Fibroblast of lung (primary cell): ENCODE measurements around the gene IL9R. TPM values are rescaled to one million over a fixed set of nuclear protein-coding genes. Genes with fewer than 3 reads are reported as not detected.
"Not testable (repeated sequence)": the region's sequence is repeated elsewhere in the genome, so short reads cannot be mapped to it uniquely, and the experiment has no call there.

Experiments used
- DNase-seq, 2 donors: peaks; one replicate each; pipeline versions ENCODE4 v3.0.0 to v3.0.0-alpha.2; 2010; ENCODE audit warnings: low read depth in 2 of 2
- H2AFZ ChIP-seq: 2 replicates; pipeline ENCODE4 v1.5.1; 2012; ENCODE audit warnings: low read length, control low read depth, inconsistent platforms
- H3K27ac ChIP-seq: 2 replicates; pipeline ENCODE4 v1.5.1; 2011; ENCODE audit warnings: low read length, control low read depth; ENCODE audit not compliant: insufficient read depth
- H3K27me3 ChIP-seq: 2 replicates; pipeline ENCODE4 v1.5.1; 2011; ENCODE audit warnings: mild to moderate bottlenecking, low read length; ENCODE audit not compliant: control insufficient read depth, insufficient read depth
- H3K36me3 ChIP-seq: 2 replicates; pipeline ENCODE4 v1.5.1; 2011; ENCODE audit warnings: low read length; ENCODE audit not compliant: control insufficient read depth, insufficient read depth
- H3K4me1 ChIP-seq: 2 replicates; pipeline ENCODE4 v1.5.1; 2011; ENCODE audit warnings: low read length; ENCODE audit not compliant: control insufficient read depth, insufficient read depth; ENCODE audit errors: extremely low read depth
- H3K4me2 ChIP-seq: 2 replicates; pipeline ENCODE4 v1.5.1; 2011; ENCODE audit warnings: low read length, control low read depth; ENCODE audit not compliant: insufficient read depth; ENCODE audit errors: extremely low read depth
- H3K4me3 ChIP-seq, 4 experiments: fragments of 200-600 bp in 1 of 4; sonication (generic) in 1 of 4; replicated peaks in 1 of 4; 2 replicates each; pipeline ENCODE4 v1.5.1; 2011 to 2016; ENCODE audit warnings: low read length in 4 of 4, low read depth in 3 of 4, mild to moderate bottlenecking in 3 of 4, control low read depth in 2 of 4, inconsistent platforms in 1 of 4, mixed read lengths in 1 of 4; ENCODE audit not compliant: insufficient read depth in 1 of 4; ENCODE audit errors: control extremely low read depth in 1 of 4
- H3K79me2 ChIP-seq: 2 replicates; pipeline ENCODE4 v1.5.1; 2012; ENCODE audit warnings: mild to moderate bottlenecking, low read length, inconsistent platforms; ENCODE audit not compliant: control insufficient read depth, insufficient read depth
- H3K9ac ChIP-seq: 2 replicates; pipeline ENCODE4 v1.5.1; 2011; ENCODE audit warnings: mild to moderate bottlenecking, low read length, control low read depth; ENCODE audit not compliant: insufficient read depth
- H3K9me3 ChIP-seq: 2 replicates; pipeline ENCODE4 v1.5.1; 2012; ENCODE audit warnings: low read depth, low read length; ENCODE audit not compliant: control insufficient read depth, insufficient read depth
- H4K20me1 ChIP-seq: 2 replicates; pipeline ENCODE4 v1.5.1; 2011; ENCODE audit warnings: low read length; ENCODE audit not compliant: control insufficient read depth, insufficient read depth; ENCODE audit errors: extremely low read depth
- CTCF ChIP-seq, 2 donors: IDR thresholded peaks in 1 of 2; conservative IDR thresholded peaks in 1 of 2; 1 replicate in 1 of 2; 2 replicates in 1 of 2; pipeline ENCODE4 v1.5.1; 2011 to 2012; ENCODE audit warnings: low read length in 2 of 2, control low read depth in 1 of 2, inconsistent platforms in 1 of 2, low read depth in 1 of 2, mild to moderate bottlenecking in 1 of 2
- EZH2 ChIP-seq: IDR thresholded peaks from 2 replicates; pipeline ENCODE4 v1.5.1; 2012; ENCODE audit warnings: low read length, control low read depth, mild to moderate bottlenecking; ENCODE audit errors: missing control alignments
- polyA plus RNA-seq, 2 donors: library from polyadenylated mRNA; depleted of rRNA in 1 of 2; stranded (reverse) in 1 of 2; unstranded in 1 of 2; fragments of >200 nt; gene quantifications; 2 replicates each; pipeline ENCODE4 v1.2.1, GENCODE V29; 2011 to 2012; ENCODE audit warnings: missing spikeins in 1 of 2
- total RNA-seq: library from RNA; depleted of rRNA; stranded (reverse); fragments of >200 nt; gene quantifications from 2 replicates; pipeline ENCODE4 v1.2.1, GENCODE V29; 2014

IL9R gene
- total and polyA plus RNA-seq, 2 donors (not counting 1 experiment from before 2014, with no cell fraction given), result not detected

GRCh38 chrX:155968326-155968661 lies 29.2 kb upstream of the IL9R start:
- no peak overlapping the region for H3K27ac ChIP-seq
- H3K27me3 ChIP-seq, result no peaks in the 10 kb centered on the region
- no peak overlapping the region for H3K4me3 ChIP-seq
- no peak overlapping the region for H2AFZ ChIP-seq
- no peaks in the 10 kb centered on the region for H4K20me1 ChIP-seq
- H3K36me3 ChIP-seq, result no peaks in the 10 kb centered on the region
- no peak for TF ChIP-seq CTCF (conservative IDR thresholded peaks at IDR 0.05 in 1 of 2, IDR thresholded peaks at IDR 0.05 in 1 of 2; ENCODE audit: low read depth in 1 of 2, low read length in 2 of 2)
- TF ChIP-seq EZH2, result no peak
- H3K9me3 ChIP-seq, result no peaks in the 10 kb centered on the region
- DNase-seq, result no peak
- no peak overlapping the region for H3K4me2 ChIP-seq
- H3K4me1 ChIP-seq, result no peaks in the 10 kb centered on the region
- H3K9ac ChIP-seq, result no peak overlapping the region
- H3K79me2 ChIP-seq, result no peaks in the 10 kb centered on the region

- Histone ChIP-seq H3K79me2 (no peaks in the 10 kb centered on the region), H3K9me3 (no peaks in the 10 kb centered on the region), H3K27ac (no peak overlapping the region), H3K36me3 (no peaks in the 10 kb centered on the region), H3K9ac (no peak overlapping the region), H3K4me3 (no peak overlapping the region), H4K20me1 (no peaks in the 10 kb centered on the region), H3K4me1 (no peaks in the 10 kb centered on the region), H2AFZ (no peak overlapping the region), H3K4me2 (no peak overlapping the region), H3K27me3 (no peaks in the 10 kb centered on the region)
- no peak for DNase-seq
- TF ChIP-seq EZH2, result no peak
These were observed 28.7 kb upstream of the IL9R start for GRCh38 chrX:155968791-155969190.

- DNase-seq, H3K27me3 ChIP-seq, H3K4me1 ChIP-seq, H4K20me1 ChIP-seq, H3K4me3 ChIP-seq, H2AFZ ChIP-seq, H3K36me3 ChIP-seq, H3K27ac ChIP-seq, H3K79me2 ChIP-seq, H3K9me3 ChIP-seq, H3K9ac ChIP-seq, H3K4me2 ChIP-seq: not testable (repeated sequence)
These were observed 25.8 kb upstream of the IL9R start for GRCh38 chrX:155971658-155972057.

GRCh38 chrX:155972241-155972640 lies 25.3 kb upstream of the IL9R start:
- not testable (repeated sequence) for H3K27me3 ChIP-seq

More at GRCh38 chrX:155972241-155972640, 25.3 kb upstream of the IL9R start:
- DNase-seq, H3K9ac ChIP-seq, H3K9me3 ChIP-seq, H3K27ac ChIP-seq, H3K4me1 ChIP-seq, H3K4me3 ChIP-seq, H3K79me2 ChIP-seq, H2AFZ ChIP-seq, H4K20me1 ChIP-seq, H3K36me3 ChIP-seq, H3K4me2 ChIP-seq: not testable (repeated sequence)
